GM23248 (cell line): ENCODE data around the gene METTL1. TPM values are rescaled to one million over a fixed set of nuclear protein-coding genes. Genes with fewer than 3 reads are reported as not detected.

ENCODE experiments used
- DNase-seq: peaks from one replicate; pipeline ENCODE4 v3.0.0-alpha.2; 2015
- H2AFZ ChIP-seq: fragments of 200-600 bp; sonication (generic); 2 replicates; pipeline ENCODE4 v1.6.1; 2016; ENCODE audit warnings: antibody characterized with exemption
- H3F3A ChIP-seq: fragments of 200-600 bp; sonication (generic); 2 replicates; pipeline ENCODE4 v1.6.1; 2016; ENCODE audit warnings: mild to moderate bottlenecking, antibody characterized with exemption, mixed run types; ENCODE audit not compliant: insufficient read depth
- H3K27ac ChIP-seq: fragments of 200-600 bp; sonication (generic); 2 replicates; pipeline ENCODE4 v1.5.1; 2016; ENCODE audit warnings: mild to moderate bottlenecking
- H3K27me3 ChIP-seq: fragments of 200-600 bp; sonication (generic); replicated peaks from 2 replicates; pipeline ENCODE4 v1.6.1; 2016; ENCODE audit warnings: mild to moderate bottlenecking; ENCODE audit not compliant: insufficient read depth
- H3K36me3 ChIP-seq: fragments of 200-600 bp; sonication (generic); 2 replicates; pipeline ENCODE4 v1.6.1; 2016; ENCODE audit warnings: low read depth, mild to moderate bottlenecking
- H3K4me1 ChIP-seq: fragments of 200-600 bp; sonication (generic); 2 replicates; pipeline ENCODE4 v1.6.1; 2016; ENCODE audit warnings: mild to moderate bottlenecking; ENCODE audit not compliant: insufficient read depth
- H3K4me2 ChIP-seq: fragments of 200-600 bp; sonication (generic); one replicate; pipeline ENCODE4 v1.6.1; 2016; ENCODE audit warnings: mild to moderate bottlenecking; ENCODE audit not compliant: unreplicated experiment
- H3K4me3 ChIP-seq: fragments of 200-600 bp; sonication (generic); 2 replicates; pipeline ENCODE4 v1.5.1; 2016; ENCODE audit warnings: mild to moderate bottlenecking
- H3K79me2 ChIP-seq: fragments of 200-600 bp; sonication (generic); 2 replicates; pipeline ENCODE4 v1.6.1; 2016; ENCODE audit warnings: mild to moderate bottlenecking; ENCODE audit not compliant: insufficient read depth
- H3K9ac ChIP-seq: fragments of 200-600 bp; sonication (generic); 2 replicates; pipeline ENCODE4 v1.6.1; 2016; ENCODE audit warnings: mild to moderate bottlenecking
- H3K9me2 ChIP-seq: fragments of 200-600 bp; sonication (generic); 2 replicates; pipeline ENCODE4 v1.6.1; 2016; ENCODE audit warnings: mixed run types, mild to moderate bottlenecking, moderate library complexity; ENCODE audit not compliant: insufficient read depth
- H3K9me3 ChIP-seq: fragments of 200-600 bp; sonication (generic); one replicate; pipeline ENCODE4 v1.6.1; 2017; ENCODE audit warnings: low read depth
- H4K20me1 ChIP-seq: fragments of 200-600 bp; sonication (generic); 2 replicates; pipeline ENCODE4 v1.6.0; 2016; ENCODE audit not compliant: insufficient read depth
- EZH2 ChIP-seq: fragments of 200-600 bp; sonication (generic); IDR thresholded peaks from 2 replicates; pipeline ENCODE4 v1.6.1; 2018; ENCODE audit warnings: antibody characterized with exemption, mild to moderate bottlenecking; ENCODE audit not compliant: insufficient read depth, poor library complexity, severe bottlenecking
- EZH2phosphoT487 ChIP-seq: fragments of 200-600 bp; sonication (generic); IDR thresholded peaks from 2 replicates; pipeline ENCODE4 v1.6.1; 2018; ENCODE audit warnings: antibody characterized with exemption, moderate library complexity, mild to moderate bottlenecking, low read depth; ENCODE audit not compliant: insufficient read depth
- WGBS, 2 experiments: methylation state at CpG; one replicate each; pipeline ENCODE4 v1.1.6; 2015 to 2017; ENCODE audit warnings: low lambda C conversion rate in 2 of 2, low coverage in 1 of 2; ENCODE audit errors: missing lambda C conversion rate in 2 of 2; 5-methylcytosine and 5-hydroxymethylcytosine counted together
- in situ Hi-C: fragments of 300-500 bp; cut with MboI; formaldehyde crosslinking; loops from 2 replicates; pipeline ENCODE4 v1.15.0; 2020
- polyA plus RNA-seq: library from polyadenylated mRNA; unstranded; fragments of >200 nt; fragmentation: Nextera tagmentation; extraction: Ambion mirVana; gene quantifications from 2 replicates; pipeline ENCODE4 v1.2.1, GENCODE V29; 2016
- total RNA-seq: library from RNA; depleted of rRNA; stranded (reverse); fragments of >200 nt; shearing (Covaris generic); gene quantifications from 2 replicates; pipeline ENCODE4 v1.2.3, GENCODE V29; 2014

METTL1 gene
- total and polyA plus RNA-seq, 2 experiments from 2014 or later = 3.7 to 33.2 TPM

GRCh38 chr12:57725851-57726150 is 46.1 kb downstream of the METTL1 start:
- no peak for DNase-seq
- H3K36me3 ChIP-seq = no peaks in the 10 kb centered on the region
- 0 to 2% methylated on average over 10 of the region's 10 CpGs for WGBS, 2 experiments
- peak overlapping the region; percentile 94 for H3K9ac ChIP-seq
- no peaks in the 10 kb centered on the region for H4K20me1 ChIP-seq
- no peaks in the 10 kb centered on the region for H3K9me3 ChIP-seq
- in situ Hi-C loops = no loop called here
- TF ChIP-seq EZH2 (no peak), EZH2phosphoT487 (no peak)
- peak overlapping the region; percentile 89 for H2AFZ ChIP-seq
- H3K27ac ChIP-seq = peak overlapping the region; percentile 70; the same call in 1 of the 2 replicates
- no peaks in the 10 kb centered on the region for H3K27me3 ChIP-seq
- H3K9me2 ChIP-seq = no peaks in the 10 kb centered on the region
- peak overlapping the region; percentile 87 for H3K4me2 ChIP-seq
- peak overlapping the region; percentile 83 for H3K4me3 ChIP-seq
- no peaks in the 10 kb centered on the region for H3K4me1 ChIP-seq
- H3K79me2 ChIP-seq = no peaks in the 10 kb centered on the region
- H3F3A ChIP-seq = no peaks in the 10 kb centered on the region; the same call in 1 of the 2 replicates

GRCh38 chr12:57724936-57725740 is 46.8 kb downstream of the METTL1 start:
- WGBS, 2 experiments = 9 to 10% methylated on average over 5 to 11 of the region's 11 CpGs
- Histone ChIP-seq H3K9me3 (no peaks in the 10 kb centered on the region), H3K9me2 (no peaks in the 10 kb centered on the region), H3K36me3 (no peaks in the 10 kb centered on the region), H3K4me3 (no peak overlapping the region), H3K4me2 (no peak overlapping the region), H3K27me3 (no peaks in the 10 kb centered on the region), H3K27ac (no peak overlapping the region), H3K9ac (no peak overlapping the region), H3K79me2 (no peaks in the 10 kb centered on the region), H4K20me1 (no peaks in the 10 kb centered on the region), H3K4me1 (no peaks in the 10 kb centered on the region), H3F3A (no peaks in the 10 kb centered on the region; the same call in 1 of the 2 replicates), H2AFZ (no peak overlapping the region)
- no peak for DNase-seq
- in situ Hi-C loops = no loop called here
- TF ChIP-seq EZH2phosphoT487 = no peak
- no peak for TF ChIP-seq EZH2

- in situ Hi-C loops = no loop called here
Observed at GRCh38 chr12:57724003-57724935, 47.6 kb downstream of the METTL1 start.

GRCh38 chr12:57723630-57723962 is 48.3 kb downstream of the METTL1 start:
- in situ Hi-C loops = no loop called here
- WGBS, 2 experiments = 61 to 77% methylated on average over 2 of the region's 2 CpGs

More at GRCh38 chr12:57724003-57724935, 47.6 kb downstream of the METTL1 start:
- no peak overlapping the region for H2AFZ ChIP-seq
- H4K20me1 ChIP-seq = no peaks in the 10 kb centered on the region
- TF ChIP-seq EZH2phosphoT487 (no peak), EZH2 (no peak)
- no peaks in the 10 kb centered on the region for H3K4me1 ChIP-seq
- no peaks in the 10 kb centered on the region; the same call in 1 of the 2 replicates for H3F3A ChIP-seq
- no peaks in the 10 kb centered on the region for H3K27me3 ChIP-seq
- DNase-seq = no peak
- H3K79me2 ChIP-seq = no peaks in the 10 kb centered on the region
- H3K4me3 ChIP-seq = no peak overlapping the region
- no peaks in the 10 kb centered on the region for H3K9me3 ChIP-seq
- 71 to 75% methylated on average over 12 of the region's 12 CpGs for WGBS, 2 experiments
- H3K4me2 ChIP-seq = no peak overlapping the region
- H3K27ac ChIP-seq = no peak overlapping the region
- H3K9me2 ChIP-seq = no peaks in the 10 kb centered on the region
- no peaks in the 10 kb centered on the region; the same call in 1 of the 2 replicates for H3K36me3 ChIP-seq
- H3K9ac ChIP-seq = no peak overlapping the region

More at GRCh38 chr12:57723630-57723962, 48.3 kb downstream of the METTL1 start:
- TF ChIP-seq EZH2phosphoT487 = no peak
- TF ChIP-seq EZH2 = no peak
- no peaks in the 10 kb centered on the region for H3K27me3 ChIP-seq
- H3K9me3 ChIP-seq = no peaks in the 10 kb centered on the region
- DNase-seq = no peak
- no peak overlapping the region for H2AFZ ChIP-seq
- H3K4me3 ChIP-seq = no peak overlapping the region
- no peaks in the 10 kb centered on the region; the same call in 1 of the 2 replicates for H3K36me3 ChIP-seq
- H3K4me2 ChIP-seq = no peak overlapping the region
- H3K9ac ChIP-seq = no peak overlapping the region
- no peaks in the 10 kb centered on the region for H3K9me2 ChIP-seq
- H4K20me1 ChIP-seq = no peaks in the 10 kb centered on the region
- H3F3A ChIP-seq = no peaks in the 10 kb centered on the region; the same call in 1 of the 2 replicates
- no peaks in the 10 kb centered on the region for H3K79me2 ChIP-seq
- H3K4me1 ChIP-seq = no peaks in the 10 kb centered on the region
- no peak overlapping the region for H3K27ac ChIP-seq
